Globus pallidus (tissue), 1 donor: ENCODE data around the gene OR2T34.
"Not testable (repeated sequence)": the region's sequence is repeated elsewhere in the genome, so short reads cannot be mapped to it uniquely, and the experiment has no call there.

Source experiments
- DNase-seq: peaks from one replicate; pipeline ENCODE4 v3.0.0-alpha.2; 2015; ENCODE audit warnings: low spot score

Gene OR2T34

GRCh38 chr1:248562672-248563071, 11.9 kb downstream of the OR2T34 start, which contains the start of gene OR2T29:
OR2T29 (minus strand) TSS chr1:248562772; CDS start chr1:248559491, 3,281 bp downstream.
- not testable (repeated sequence) for DNase-seq

GRCh38 chr1:248551027-248551426, 23.5 kb downstream of the OR2T34 start:
- not testable (repeated sequence) for DNase-seq

GRCh38 chr1:248547383-248547782, 27.2 kb downstream of the OR2T34 start:
- DNase-seq, result not testable (repeated sequence)

- not testable (repeated sequence) for DNase-seq
These were observed 37.1 kb downstream of the OR2T34 start for GRCh38 chr1:248537449-248537848.
